Upper lobe of left lung (tissue), 4 donors: ENCODE data around the gene DCDC2C.

Experiments used
- POLR2A ChIP-seq, 4 donors: fragments of 450-650 bp; IDR thresholded peaks; one replicate each; pipeline ENCODE4 v1.5.1; 2016 to 2017; ENCODE audit warnings: antibody characterized with exemption in 4 of 4, mild to moderate bottlenecking in 2 of 4
- POLR2AphosphoS5 ChIP-seq, 2 donors: sonication (generic); formaldehyde crosslinking; IDR thresholded peaks; one replicate each; pipeline ENCODE4 v1.5.1; 2017; ENCODE audit warnings: antibody characterized with exemption in 2 of 2

GRCh38 chr2:3737128-3737527 is 33.8 kb downstream of the DCDC2C start:
- TF ChIP-seq POLR2AphosphoS5 (IDR thresholded peaks at IDR 0.05) (no peak), POLR2A (IDR thresholded peaks at IDR 0.05) (no peak)
